Head of caudate nucleus (tissue), 42 donors: ENCODE results near the gene SUGP2.

ENCODE experiments used
- DNase-seq, 42 donors: peaks; one replicate each; pipeline versions ENCODE4 v3.0.0 to v3.0.0-alpha.2; 2020 to 2021; ENCODE audit warnings: mixed read lengths in 7 of 42
- intact Hi-C: fragments of 100-400 bp; cut with DNase I; formaldehyde crosslinking; loops from one replicate; pipeline ENCODE4 v1.15.0; 2022

Gene SUGP2

GRCh38 chr19:18999896-19000620 is 33.3 kb downstream of the SUGP2 start:
- intact Hi-C loops = no loop called here
- no peak for DNase-seq

- no peak for DNase-seq
Observed at GRCh38 chr19:18999016-18999758, 34.1 kb downstream of the SUGP2 start.

GRCh38 chr19:18998276-18998675 is 35.0 kb downstream of the SUGP2 start:
- intact Hi-C loops = no loop called here
- DNase-seq = no peak

More at GRCh38 chr19:18999016-18999758, 34.1 kb downstream of the SUGP2 start:
- intact Hi-C loops = no loop called here

GRCh38 chr19:18996796-18997394 is 36.4 kb downstream of the SUGP2 start:
- intact Hi-C loops = no loop called here
- DNase-seq = no peak

GRCh38 chr19:18996351-18996750 is 37.0 kb downstream of the SUGP2 start:
- intact Hi-C loops = no loop called here
- DNase-seq = no peak

- intact Hi-C loops = no loop called here
- DNase-seq = peak; percentile 37 to 92 (median 78)
Observed at GRCh38 chr19:18995804-18996241, 37.5 kb downstream of the SUGP2 start.

- intact Hi-C loops = no loop called here
- no peak for DNase-seq
Observed at GRCh38 chr19:18993115-18993514, 40.2 kb downstream of the SUGP2 start.

GRCh38 chr19:18992696-18993095 is 40.6 kb downstream of the SUGP2 start:
- DNase-seq = peak in 38 of 42 donors; percentile 17 to 77 (median 52)
- intact Hi-C loops = no loop called here

- intact Hi-C loops = no loop called here
- no peak for DNase-seq
Observed at GRCh38 chr19:18991468-18991867, 41.8 kb downstream of the SUGP2 start.

GRCh38 chr19:18991006-18991405 is 42.3 kb downstream of the SUGP2 start:
- intact Hi-C loops = no loop called here

GRCh38 chr19:18990128-18990708 is 43.1 kb downstream of the SUGP2 start:
- intact Hi-C loops = no loop called here
- no peak for DNase-seq

More at GRCh38 chr19:18991006-18991405, 42.3 kb downstream of the SUGP2 start:
- no peak for DNase-seq

GRCh38 chr19:18989316-18989715 is 44.0 kb downstream of the SUGP2 start:
- intact Hi-C loops = loop anchor here (5.0 kb wide), 1 partner anchor 62 kb away; no protein-coding TSS in a partner anchor
- no peak for DNase-seq

GRCh38 chr19:18987456-18987855 is 45.9 kb downstream of the SUGP2 start:
- intact Hi-C loops = loop anchor here (5.0 kb wide), 1 partner anchor 60 kb away; no protein-coding TSS in a partner anchor
- no peak for DNase-seq

- intact Hi-C loops = loop anchor here (5.0 kb wide), 1 partner anchor 58 kb away; no protein-coding TSS in a partner anchor
- peak in 34 of 42 donors; percentile 14 to 72 (median 41) for DNase-seq
Observed at GRCh38 chr19:18985257-18985656, 48.1 kb downstream of the SUGP2 start.

- DNase-seq = no peak
- intact Hi-C loops = no loop called here
Observed at GRCh38 chr19:18984251-18984650, 49.1 kb downstream of the SUGP2 start.

GRCh38 chr19:18982669-18983068 is 50.6 kb downstream of the SUGP2 start:
- intact Hi-C loops = no loop called here

GRCh38 chr19:18980432-18981020 is 52.8 kb downstream of the SUGP2 start:
- DNase-seq = no peak
- intact Hi-C loops = no loop called here

More at GRCh38 chr19:18982669-18983068, 50.6 kb downstream of the SUGP2 start:
- DNase-seq = no peak

- no peak for DNase-seq
- intact Hi-C loops = no loop called here
Observed at GRCh38 chr19:18978616-18979015, 54.7 kb downstream of the SUGP2 start.

GRCh38 chr19:18975869-18976268 is 57.4 kb downstream of the SUGP2 start:
- DNase-seq = no peak
- intact Hi-C loops = no loop called here
